K562 (cell line): ENCODE measurements around the gene PTBP3. TPM values are rescaled to one million over a fixed set of nuclear protein-coding genes. Genes with fewer than 3 reads are reported as not detected.

Source experiments
- AFF4 ChIP-seq: sonication (generic); formaldehyde crosslinking; IDR thresholded peaks from 2 replicates; pipeline ENCODE4 v1.8.0; 2023; ENCODE audit warnings: mild to moderate bottlenecking, missing genetic modification reagents
- CBFA2T2 ChIP-seq: fragments of 450-650 bp; conservative IDR thresholded peaks from 2 replicates; pipeline ENCODE4 v1.6.1; 2017; ENCODE audit warnings: mild to moderate bottlenecking
- CBX5 ChIP-seq: IDR thresholded peaks from 2 replicates; pipeline ENCODE4 v1.6.1; 2014; ENCODE audit warnings: low read depth, borderline replicate concordance
- CCNT2 ChIP-seq: IDR thresholded peaks from 2 replicates; pipeline ENCODE4 v1.6.1; 2011; ENCODE audit warnings: borderline replicate concordance, low read depth, mild to moderate bottlenecking, moderate library complexity, mixed read lengths, low read length; ENCODE audit not compliant: insufficient read length; ENCODE audit errors: extremely low read depth
- GTF2B ChIP-seq: IDR thresholded peaks from 2 replicates; pipeline ENCODE4 v1.6.1; 2011; ENCODE audit not compliant: insufficient read length; ENCODE audit errors: extremely low read depth
- HINFP ChIP-seq: fragments of 450-650 bp; conservative IDR thresholded peaks from 2 replicates; pipeline ENCODE4 v1.6.1; 2016; ENCODE audit warnings: missing genetic modification characterization, low read depth, mild to moderate bottlenecking, control low read depth, missing compliant biosample characterization
- PHF20 ChIP-seq: fragments of 450-650 bp; IDR thresholded peaks from 2 replicates; pipeline ENCODE4 v1.6.1; 2018; ENCODE audit not compliant: partially characterized antibody
- TBL1XR1 ChIP-seq, 2 experiments: IDR thresholded peaks; 2 replicates each; pipeline ENCODE4 v1.6.1; 2012; ENCODE audit warnings: improper control_type of control experiment in 2 of 2, low read length in 2 of 2, mild to moderate bottlenecking in 1 of 2
- THAP7 ChIP-seq: fragments of 250-450 bp; sonication (Bioruptor Pico); IDR thresholded peaks from 2 replicates; pipeline ENCODE4 v1.5.0; 2021
- THRAP3 ChIP-seq: fragments of 450-650 bp; IDR thresholded peaks from 2 replicates; pipeline ENCODE4 v1.6.1; 2016; ENCODE audit warnings: mild to moderate bottlenecking, inconsistent platforms, borderline replicate concordance
- TSHZ1 ChIP-seq: fragments of 250-450 bp; sonication (Bioruptor Pico); IDR thresholded peaks from 2 replicates; pipeline ENCODE4 v1.4.0; 2020; ENCODE audit warnings: mild to moderate bottlenecking, moderate library complexity
- ZKSCAN8 ChIP-seq: fragments of 200-800 bp; sonication (Bioruptor generic); IDR thresholded peaks from 2 replicates; pipeline ENCODE4 v1.6.1; 2016; ENCODE audit warnings: missing genetic modification characterization, missing compliant biosample characterization
- ZNF277 ChIP-seq: fragments of 250-450 bp; sonication (Bioruptor Pico); IDR thresholded peaks from 2 replicates; pipeline ENCODE4 v1.8.0; 2022; ENCODE audit warnings: inconsistent platforms, mild to moderate bottlenecking, moderate library complexity, borderline replicate concordance
- ZNF512 ChIP-seq: IDR thresholded peaks from 2 replicates; pipeline ENCODE4 v1.6.1; 2016; ENCODE audit warnings: missing genetic modification characterization, missing compliant biosample characterization
- polyA plus RNA-seq, 8 experiments: library from polyadenylated mRNA; depleted of rRNA in 4 of 8; stranded (reverse) in 5 of 8; unstranded in 3 of 8; fragments of >200 nt; fragmentation: Nextera tagmentation in 2 of 8; fragmentation: Illumina TruSeq in 1 of 8; extraction: Ambion mirVana in 2 of 8; extraction: Trizol in 1 of 8; gene quantifications; 2 replicates each; pipeline versions ENCODE4 v1.2.1 to v1.2.3, GENCODE V29; 2011 to 2014; ENCODE audit warnings: inconsistent platforms in 1 of 8, missing spikeins in 1 of 8
- total RNA-seq, 7 experiments: library from RNA; depleted of rRNA in 6 of 7; stranded (reverse); fragments of >200 nt in 6 of 7; fragmentation: Illumina TruSeq in 2 of 7; extraction: Trizol in 2 of 7; gene quantifications; 2 replicates each; pipeline versions ENCODE4 v1.2.1 to v1.2.3, GENCODE V29; 2011 to 2021; ENCODE audit warnings: low replicate concordance in 1 of 7

The PTBP3 gene
- total and polyA plus RNA-seq, 9 of the 15 experiments (the other 6 are each of a cell fraction or from before 2014, with no cell fraction given), result 22.4 to 132 (median 68.0) TPM

GRCh38 chr9:112170968-112171367, 162.5 kb downstream of the PTBP3 start (continued):
- no peak for TF ChIP-seq AFF4 (CRISPR knock-in tag)
- TF ChIP-seq HINFP (tag), result no peak
- TF ChIP-seq THAP7 (CRISPR knock-in tag), result no peak
- no peak for TF ChIP-seq THRAP3
- TF ChIP-seq PHF20, result no peak
- no peak for TF ChIP-seq GTF2B
- TF ChIP-seq ZNF277, result no peak
- peak; percentile 81 for TF ChIP-seq CBFA2T2
- no peak for TF ChIP-seq CBX5
- no peak for TF ChIP-seq ZNF512 (tag)
- peak; percentile 56 to 58; a peak in 2 of 4 replicates for TF ChIP-seq TBL1XR1 (IDR thresholded peaks at IDR 0.05; ENCODE audit: low read length in 2 of 2)
- TF ChIP-seq ZKSCAN8 (CRISPR knock-in tag), result no peak
- TF ChIP-seq TSHZ1 (CRISPR knock-in tag), result no peak
- peak; percentile 43 for TF ChIP-seq CCNT2
